HG03354 (cell line): ENCODE results near the gene OR51M1.

Experiments used
- ATAC-seq: cut with Tn5 transposase; IDR thresholded peaks from one replicate; pipeline ENCODE4 v1.9.1; 2021; ENCODE audit warnings: mild to moderate bottlenecking; ENCODE audit not compliant: unreplicated experiment, poor library complexity, severe bottlenecking

OR51M1 gene

GRCh38 chr11:5380740-5381342 is 2.8 kb upstream of the OR51M1 start:
- ATAC-seq = peak; percentile 98

DNA sequence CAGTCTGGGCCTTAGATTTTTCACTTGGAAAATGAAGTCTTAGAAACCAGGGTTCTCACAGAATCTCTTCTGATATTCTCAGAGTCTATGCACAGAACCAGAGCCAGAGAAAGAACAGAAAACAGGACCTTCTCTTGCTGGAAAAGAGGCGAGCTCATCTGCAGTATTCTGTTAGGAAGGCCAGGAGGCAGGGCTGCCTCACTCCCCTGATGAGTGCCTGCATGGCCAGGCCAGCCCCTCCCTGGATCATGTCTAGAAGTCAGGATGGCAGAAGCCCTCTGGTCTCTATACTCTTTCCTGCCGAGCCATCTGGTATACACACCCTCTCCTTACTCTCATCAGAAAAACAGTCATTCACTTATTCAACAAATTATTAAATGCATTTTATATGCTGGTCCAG is 723 bp downstream of the OR51M1 start:
- no peak for ATAC-seq

DNA sequence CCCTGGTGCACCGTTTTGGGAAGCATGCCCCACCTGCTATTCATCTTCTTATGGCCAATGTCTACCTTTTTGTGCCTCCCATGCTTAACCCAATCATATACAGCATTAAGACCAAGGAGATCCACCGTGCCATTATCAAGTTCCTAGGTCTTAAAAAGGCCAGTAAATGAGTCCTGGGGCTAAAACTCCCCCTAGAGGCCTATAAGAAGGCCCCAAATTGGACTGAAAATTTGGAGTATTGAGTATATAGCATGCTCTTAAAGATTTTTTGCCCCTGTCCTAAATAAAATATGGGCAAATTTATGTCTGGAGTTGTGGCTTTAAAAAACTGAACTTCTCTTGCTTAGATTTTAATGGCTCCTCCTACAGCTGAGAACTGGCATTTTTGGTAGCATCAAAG is 6.6 kb downstream of the OR51M1 start:
- ATAC-seq = no peak

DNA sequence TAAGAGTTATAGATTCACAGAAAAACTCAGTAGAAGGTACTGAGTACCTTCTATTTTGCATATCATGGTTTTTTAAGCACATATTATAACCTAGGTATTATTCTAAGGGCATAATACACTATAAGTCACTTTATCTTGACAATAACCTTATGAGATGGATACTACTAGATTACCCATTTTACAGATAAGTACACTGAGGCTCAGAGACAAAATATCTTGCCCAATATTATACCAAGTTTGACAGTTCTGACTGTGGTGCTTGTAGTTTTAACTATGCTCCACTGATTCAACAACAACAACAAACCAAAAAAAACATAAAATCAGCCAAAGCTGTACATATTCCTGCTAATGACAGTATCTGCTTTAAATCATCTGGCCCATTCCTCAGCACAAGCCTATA is 10.5 kb downstream of the OR51M1 start:
- no peak for ATAC-seq

GRCh38 chr11:5398936-5399335 is 15.3 kb downstream of the OR51M1 start:
- no peak for ATAC-seq

GRCh38 chr11:5405173-5405572 is 21.6 kb downstream of the OR51M1 start:
- no peak for ATAC-seq

DNA sequence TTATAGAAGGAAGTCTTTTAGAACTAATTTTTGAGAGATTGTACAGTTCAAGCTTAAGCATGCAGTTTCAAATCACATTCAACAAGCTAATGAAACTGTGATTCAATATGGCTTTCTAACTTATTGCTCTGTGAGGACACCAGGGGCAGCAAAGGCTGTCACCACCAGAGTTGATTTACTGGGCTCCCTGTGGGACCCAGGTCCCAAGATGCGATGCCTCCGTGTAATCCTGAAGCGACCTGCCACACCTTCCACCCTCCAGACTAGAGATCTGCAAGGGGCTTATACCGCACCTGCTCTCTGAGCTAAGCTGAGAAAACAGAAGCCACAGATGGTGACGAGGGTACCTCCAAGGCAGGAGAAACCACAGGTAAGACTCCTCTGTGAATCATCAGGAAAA is 37.4 kb downstream of the OR51M1 start:
- ATAC-seq = no peak

DNA sequence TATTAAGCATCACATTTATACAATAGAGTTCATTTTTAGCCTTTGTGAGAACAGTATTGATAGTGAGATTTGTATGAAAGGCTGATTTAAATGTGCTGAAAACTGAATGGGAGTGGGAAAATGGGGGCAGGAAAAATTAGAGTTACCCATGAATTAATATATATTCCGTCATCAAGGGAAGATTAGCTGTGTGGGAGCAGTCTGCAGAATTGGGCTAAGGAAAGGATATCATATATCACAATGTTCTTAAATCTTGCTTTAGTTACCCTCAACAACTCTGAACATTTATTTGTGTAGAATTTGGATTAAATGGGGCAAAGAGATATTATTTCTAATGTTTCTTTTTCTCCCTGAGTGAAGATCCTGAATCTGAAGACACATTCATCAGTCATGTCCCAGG is 38.2 kb downstream of the OR51M1 start, which contains the start of gene OR51Q1:
Gene OR51Q1, plus strand, starts transcription at position 301 of the 400 bp plus-strand sequence. Its CDS starts 90 bp downstream, at position 391.
- no peak for ATAC-seq

DNA sequence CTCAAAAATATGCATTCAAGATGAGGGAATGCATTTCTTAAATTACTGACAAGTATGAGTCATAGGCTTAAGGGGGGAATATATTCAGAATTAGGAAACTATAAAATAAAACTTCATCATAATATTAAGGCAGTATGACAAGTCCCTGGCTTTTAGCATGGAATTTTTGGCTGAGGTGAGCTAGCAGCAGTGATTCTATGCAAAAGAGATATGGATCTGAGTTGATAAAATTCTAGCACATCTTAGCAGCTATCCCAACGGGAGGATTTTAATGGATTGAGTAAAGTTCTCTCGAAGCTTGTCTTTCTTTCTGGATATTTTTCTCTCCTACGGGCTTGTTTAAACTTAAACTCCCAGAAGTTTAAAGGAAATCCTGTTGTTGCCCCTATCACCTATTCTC is 39.5 kb downstream of the OR51M1 start:
- no peak for ATAC-seq

DNA sequence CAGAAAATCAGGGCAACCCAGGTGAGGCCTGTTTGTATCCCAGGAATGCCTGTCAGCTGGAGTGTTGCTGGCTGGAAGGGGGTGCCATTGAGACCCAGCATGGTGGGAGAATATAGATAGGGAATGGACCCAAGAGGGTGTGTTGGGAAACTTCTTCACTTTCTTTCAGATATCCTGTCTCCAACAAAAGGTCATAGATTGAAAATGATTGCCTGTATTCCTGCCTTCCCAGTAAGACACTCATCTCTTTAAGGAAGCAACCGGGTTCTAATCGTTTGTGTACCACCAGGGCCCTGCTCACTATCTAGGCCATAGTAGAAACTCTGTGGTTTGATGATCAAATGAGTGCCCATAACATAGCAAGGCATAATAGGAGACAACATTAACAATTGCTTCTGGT is 57.8 kb downstream of the OR51M1 start, which contains the start of gene OR51I1:
Gene OR51I1, minus strand, starts transcription at position 101 of the 400 bp plus-strand sequence. Its CDS starts 0 bp downstream, at position 101.
- no peak for ATAC-seq
